DMS114 treated with DMSO at 0.1 percent for 48 hours (cell line): ENCODE measurements around the gene TPM1.

Experiments
- DNase-seq: peaks from one replicate; lab custom pipeline; 2025; ENCODE audit not compliant: unreplicated experiment; lab: John Stamatoyannopoulos, UW

Gene TPM1

DNA sequence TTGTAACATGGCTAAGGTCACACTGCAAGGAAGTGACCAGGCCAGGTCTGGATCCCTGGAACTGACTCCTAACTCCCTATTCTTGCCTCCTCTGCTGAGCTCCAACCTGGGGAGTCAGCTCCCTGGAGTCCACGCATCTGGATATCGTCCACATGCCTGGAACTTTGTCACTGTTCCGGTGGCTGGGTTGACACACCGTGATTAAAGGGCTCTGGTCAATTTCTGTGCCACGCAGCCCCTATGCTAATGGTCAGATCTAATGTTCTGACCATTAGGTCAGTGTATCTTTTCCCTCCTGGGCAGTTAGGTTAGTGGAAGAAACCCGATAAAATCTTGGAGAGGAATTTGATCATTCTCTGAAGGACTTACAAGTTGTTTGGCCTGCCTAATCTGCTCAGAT is 1.6 kb upstream of the TPM1 start:
- no peak for DNase-seq

DNA sequence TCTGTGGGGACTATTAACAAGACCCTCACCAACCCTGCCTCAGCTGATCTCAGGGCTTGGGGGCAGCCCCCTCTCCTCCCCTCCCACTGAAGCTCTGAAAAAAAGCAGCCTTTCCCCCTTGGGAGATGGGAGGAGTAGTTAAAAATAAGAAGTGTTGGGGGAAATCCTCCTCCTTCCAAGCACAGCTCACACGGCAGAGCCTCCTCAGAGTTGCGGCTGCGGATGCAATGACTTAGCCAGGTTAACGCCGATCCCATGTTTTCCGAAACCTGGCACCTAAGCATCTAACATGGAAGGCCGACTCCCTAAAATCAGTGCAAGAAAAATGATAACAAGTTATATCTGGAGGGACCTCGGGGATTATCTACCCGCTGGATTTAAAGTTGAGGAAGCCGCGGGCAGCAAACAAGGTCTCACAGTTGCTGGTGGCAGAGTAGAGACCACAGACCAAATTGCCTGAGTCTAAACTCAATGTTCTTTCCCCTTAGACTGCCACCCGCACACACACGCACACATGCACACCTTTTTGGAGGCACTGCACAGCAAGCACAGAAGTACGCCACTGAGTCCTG is 1.1 kb upstream of the TPM1 start:
- DNase-seq: no peak

DNA sequence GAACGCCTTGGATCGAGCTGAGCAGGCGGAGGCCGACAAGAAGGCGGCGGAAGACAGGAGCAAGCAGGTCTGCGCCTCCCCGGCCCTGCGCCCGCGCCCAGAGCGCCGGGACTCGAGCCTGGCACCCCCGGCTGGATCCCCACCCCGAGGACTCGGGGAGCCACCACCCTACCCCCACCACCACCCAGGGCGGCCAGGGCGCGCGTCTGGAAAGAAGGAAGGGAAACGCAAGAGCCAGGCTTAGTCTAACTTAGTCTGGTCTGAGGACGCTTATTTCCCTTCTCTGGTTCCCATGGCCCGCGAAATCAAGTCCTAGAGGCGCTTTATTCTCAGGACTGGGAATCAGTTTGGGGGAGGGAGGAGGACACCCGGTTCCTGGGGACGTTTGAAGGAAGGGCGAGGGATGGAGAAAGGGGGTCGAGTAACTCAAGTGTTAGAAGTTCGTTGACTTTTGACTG is 359 bp downstream of the TPM1 start:
- no peak for DNase-seq

DNA sequence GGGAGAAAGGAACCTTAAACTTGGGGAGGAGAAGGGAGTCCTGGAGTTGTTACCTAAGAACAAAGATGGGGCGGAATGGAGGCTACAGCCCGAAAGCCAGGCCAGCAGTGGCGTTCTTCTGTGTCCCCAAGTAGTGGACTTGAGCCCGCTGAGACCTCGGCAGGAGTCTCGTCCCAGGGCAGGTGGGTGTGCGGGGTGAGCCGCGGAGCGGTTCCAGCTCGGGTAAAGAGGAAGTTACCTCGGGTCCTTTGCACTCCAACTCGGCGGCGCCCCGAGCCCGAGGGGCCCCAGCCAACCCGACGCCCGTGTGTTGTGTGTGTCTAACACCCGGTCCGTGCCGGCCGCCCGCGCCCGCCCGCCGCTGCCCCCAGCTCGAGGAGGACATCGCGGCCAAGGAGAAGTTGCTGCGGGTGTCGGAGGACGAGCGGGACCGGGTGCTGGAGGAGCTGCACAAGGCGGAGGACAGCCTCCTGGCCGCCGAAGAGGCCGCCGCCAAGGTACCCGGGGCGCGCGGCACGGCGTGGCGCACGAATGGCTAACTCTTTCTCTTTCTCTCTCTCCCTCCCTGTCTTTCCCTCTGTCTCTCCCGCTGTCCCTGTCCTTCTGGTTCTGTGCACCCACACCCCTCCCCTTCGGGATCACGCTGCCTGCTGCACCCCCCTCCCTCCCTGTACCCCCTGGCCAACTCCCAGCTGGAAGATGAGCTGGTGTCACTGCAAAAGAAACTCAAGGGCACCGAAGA is 959 bp downstream of the TPM1 start:
- no peak for DNase-seq

DNA sequence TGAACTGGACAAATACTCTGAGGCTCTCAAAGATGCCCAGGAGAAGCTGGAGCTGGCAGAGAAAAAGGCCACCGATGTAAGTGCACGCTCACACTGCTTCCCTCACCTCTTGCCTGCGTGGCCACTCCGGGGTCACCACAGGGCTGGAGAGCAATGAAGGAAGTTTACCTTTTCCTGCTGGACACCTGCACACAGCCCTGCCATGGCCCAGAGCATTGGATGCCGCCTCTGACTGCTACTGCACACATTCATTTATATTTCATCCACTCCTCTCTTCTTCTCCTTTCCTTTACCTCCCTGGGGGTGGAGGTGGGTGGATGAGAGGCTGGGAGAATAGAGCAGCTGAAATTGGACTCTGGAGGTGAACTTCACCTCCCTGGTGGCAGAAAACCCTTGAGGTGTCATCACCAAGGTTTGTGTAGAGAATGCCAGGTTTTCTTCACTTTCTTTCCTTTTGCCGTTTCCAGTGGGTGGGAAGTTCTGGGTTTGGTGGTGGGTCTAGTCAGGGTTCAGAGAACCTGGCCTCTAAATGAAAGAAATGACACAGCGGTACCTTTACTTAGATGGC is 1.6 kb downstream of the TPM1 start:
- no peak for DNase-seq

DNA sequence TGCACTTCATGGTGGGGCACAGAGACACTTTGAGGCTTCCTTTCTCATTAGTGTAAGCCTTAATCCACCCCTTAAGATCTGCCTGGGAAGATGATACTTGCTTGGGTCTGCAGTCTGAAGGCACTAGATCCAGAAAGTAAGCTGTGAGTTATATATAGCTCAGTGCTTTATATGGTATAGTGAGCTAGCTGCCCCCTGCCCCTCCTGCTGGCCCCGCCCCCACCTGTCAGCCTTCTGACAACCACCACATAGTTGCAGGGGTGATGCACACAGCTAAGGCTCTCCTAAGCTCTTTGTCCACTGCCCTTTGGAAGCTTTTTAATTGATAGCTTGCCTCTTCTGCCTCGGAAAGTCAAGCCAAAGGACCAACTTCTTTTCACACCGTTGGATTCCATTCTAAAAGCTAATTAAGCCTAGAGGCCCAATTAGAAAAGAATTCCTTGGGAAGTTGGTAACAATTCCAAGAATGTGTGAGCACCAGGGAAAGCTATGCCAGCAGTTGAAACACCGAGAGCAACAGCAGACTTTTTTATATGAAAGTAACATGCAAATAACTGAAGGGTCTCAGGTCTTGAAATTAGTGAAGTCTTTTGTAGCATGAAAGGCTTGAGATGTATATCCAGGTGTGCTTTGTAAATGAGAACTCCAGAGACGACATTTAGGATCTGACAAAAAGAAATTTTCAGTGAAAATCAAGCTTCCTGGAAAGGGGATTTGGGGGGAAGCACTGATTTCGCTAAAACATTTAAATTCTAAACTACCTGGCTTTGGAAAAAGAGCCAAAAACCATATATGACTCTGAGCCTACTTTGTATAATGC is 2.3 kb downstream of the TPM1 start:
- no peak for DNase-seq

DNA sequence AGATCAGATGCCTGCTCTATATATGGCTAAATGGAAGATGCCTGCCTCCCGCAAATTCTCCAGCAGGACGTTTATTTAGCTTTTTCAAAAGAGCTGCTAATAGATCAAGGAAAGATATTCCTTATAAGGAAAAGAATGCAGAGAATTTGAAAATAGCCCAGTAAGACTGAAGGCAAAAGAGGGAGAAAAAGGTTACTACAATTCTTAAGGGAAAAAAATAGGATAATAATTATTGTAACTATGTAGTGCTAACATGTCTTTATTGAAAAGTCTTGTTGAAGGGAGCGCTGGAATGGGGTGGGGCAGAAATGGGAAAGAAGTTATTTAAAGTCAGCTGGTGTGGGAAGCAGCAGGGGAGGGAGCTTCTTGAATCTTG is 2.9 kb downstream of the TPM1 start:
- no peak for DNase-seq

DNA sequence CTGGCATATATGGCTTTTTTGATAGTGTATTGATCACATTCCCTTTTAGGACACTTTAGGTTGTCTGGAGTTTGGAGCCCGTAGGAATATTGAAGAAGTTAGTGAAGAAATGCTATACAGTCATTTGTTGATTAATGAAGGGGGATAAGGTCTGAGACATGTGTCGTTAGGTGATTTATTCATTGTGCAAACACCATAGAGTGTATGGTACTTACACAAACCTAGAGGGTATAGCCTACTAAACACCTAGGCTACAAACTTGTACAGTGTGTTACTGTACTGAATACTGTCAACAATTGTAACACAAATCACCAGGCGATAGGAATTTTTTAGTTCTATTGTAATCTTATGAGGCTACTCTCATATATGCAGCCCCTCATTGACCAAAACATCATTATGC is 3.3 kb downstream of the TPM1 start:
- no peak for DNase-seq

DNA sequence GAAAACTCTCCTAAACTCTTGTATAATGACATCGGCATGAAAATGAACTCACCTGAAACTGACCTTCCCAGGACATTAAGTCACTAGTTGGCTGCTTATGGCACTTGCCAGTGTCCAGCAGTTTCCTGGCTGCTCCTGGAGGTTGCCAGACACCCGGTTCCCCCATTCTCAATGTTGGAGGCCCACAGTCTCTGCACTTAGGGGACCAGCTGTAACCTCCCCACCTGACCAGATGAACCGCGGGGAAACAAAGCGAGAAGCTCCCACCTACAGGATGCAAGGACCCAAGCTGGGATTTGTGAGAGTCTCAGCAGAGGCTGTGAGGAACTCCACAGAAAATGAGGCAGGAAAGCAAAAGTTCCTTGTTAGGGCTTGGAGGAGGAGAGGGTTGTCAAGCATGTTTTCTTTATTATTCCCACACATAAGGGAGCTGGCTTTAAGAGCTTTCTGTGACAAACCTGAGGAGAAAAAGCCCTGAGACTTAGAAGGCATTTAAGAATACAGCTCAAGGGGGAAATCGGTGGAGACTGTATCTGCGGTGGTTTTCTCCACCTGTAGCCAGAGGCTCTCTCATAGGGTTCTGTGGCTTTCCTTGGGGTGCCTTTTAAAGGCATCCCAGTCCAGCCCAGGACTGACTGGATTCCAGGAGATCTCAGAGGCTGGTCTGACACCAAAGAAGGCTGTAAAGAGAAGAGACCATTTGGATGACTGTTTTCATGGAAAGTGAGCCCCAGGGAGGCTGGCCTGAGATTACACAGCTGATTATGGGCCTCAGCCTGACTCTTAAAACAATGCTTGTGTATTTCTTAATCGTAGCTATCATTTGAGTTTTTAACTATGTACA is 4.6 kb downstream of the TPM1 start:
- DNase-seq: no peak

DNA sequence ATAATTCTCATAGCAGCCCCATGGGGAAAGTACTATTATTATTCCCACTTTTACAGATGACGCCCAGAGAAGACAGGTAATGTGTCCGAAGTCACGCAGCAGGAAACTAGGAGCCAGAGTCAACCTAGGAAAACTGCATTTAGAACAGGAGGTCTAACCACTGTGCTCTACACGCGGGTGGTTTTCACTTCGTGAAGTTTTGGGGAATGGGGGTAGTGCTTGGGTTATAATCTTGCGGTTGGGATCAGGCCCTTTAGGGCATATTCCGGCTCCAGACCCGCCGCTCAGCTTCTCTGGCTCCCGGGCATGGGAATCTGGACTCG is 5.2 kb downstream of the TPM1 start:
- DNase-seq: no peak

DNA sequence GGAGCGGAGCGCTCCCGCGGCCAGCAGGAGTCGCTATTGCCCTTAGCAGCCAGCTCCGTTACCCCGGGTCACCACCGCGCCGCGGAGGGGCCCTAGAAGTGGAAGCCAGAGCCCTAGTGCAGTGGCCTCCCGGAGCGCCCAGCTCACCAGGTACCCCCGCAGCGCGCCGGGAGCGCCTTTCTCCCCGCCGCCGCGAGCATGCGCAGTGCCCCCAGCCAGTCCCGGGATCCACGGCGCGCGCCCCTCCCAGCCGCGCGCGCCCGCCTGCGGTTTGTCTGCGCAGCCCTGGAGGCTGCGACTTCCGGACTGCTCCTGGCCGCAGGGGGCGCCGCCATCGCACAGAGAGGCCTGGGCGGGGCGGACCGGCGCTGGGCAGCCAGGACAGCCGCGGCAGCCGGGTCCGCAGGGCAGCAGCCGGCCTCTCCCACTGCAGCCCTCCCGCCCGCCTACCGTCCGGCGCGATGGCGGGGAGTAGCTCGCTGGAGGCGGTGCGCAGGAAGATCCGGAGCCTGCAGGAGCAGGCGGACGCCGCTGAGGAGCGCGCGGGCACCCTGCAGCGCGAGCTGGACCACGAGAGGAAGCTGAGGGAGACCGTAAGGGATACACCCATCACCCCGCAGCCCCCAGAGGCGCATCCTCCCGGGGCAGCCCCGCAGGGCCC is 5.7 kb downstream of the TPM1 start:
- DNase-seq: peak; percentile 72

DNA sequence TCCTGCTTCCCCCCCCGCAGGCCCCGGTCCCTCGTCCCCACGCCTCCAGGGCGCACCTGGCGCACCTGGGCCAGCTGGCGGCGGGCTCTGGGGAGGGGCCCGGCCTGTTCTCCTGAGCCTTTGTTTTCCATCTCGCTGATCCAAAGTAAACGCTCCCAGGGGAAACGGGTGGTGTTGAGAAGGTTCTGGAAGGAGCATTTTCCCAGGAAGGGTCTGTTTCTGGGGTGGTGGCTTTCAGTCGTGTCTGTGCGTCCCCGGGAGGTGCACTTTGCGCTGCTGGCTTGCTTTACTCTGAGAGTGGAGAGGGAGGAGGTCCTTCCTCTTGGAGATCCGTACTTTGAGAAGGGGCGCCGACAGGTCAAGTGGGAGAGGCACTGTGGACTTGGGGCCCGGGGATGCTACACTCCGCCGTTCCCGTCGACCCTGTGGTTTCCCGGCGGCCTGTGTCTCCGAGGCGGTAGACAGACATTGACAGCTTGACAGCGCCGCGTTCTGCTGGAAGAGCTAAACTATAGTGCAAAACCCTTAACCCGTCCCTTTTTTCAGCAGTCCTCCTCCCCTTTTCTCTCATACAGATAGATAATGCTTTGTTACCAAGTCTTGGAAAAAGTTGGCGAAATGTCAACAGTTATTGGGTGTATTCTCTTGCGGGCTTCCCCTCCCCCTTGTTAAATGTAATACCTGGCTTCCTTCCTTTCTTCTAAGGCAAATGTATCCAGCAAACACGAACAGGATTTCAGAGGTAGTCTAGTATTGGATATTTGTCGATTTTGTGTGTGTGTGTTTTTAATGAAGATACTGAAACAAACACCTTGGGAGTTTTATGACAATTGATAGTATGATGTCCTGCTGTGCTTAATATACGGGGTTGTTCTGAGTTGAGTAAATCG is 6.5 kb downstream of the TPM1 start:
- DNase-seq: peak; percentile 21

DNA sequence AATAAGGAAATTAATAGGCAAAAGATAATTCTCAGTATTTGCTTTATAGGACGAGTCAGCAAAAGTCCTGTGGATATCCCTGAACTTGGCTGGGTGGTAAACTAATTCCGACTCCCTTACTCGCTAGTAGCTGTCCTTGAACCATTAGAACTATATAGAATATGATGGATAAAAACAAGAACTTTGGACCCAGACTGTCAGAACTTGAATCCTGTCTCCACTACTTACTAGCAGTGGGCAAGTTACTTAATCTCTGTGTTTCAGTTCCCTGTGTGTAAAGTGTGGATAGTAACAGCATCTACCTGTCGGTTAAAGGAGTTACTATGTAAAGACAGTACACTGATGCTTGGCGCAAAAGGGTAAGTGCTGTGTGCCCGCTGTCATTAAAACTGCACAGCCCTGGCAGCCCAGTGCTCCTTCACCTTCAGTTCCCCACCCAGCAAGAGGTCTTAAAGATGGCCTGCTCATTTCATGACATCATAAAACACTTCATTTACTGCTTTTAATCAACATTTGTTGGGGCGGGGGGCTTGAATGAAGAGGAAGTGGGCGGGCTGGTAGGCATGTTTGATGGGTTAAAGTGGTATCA is 7.3 kb downstream of the TPM1 start:
- no peak for DNase-seq

DNA sequence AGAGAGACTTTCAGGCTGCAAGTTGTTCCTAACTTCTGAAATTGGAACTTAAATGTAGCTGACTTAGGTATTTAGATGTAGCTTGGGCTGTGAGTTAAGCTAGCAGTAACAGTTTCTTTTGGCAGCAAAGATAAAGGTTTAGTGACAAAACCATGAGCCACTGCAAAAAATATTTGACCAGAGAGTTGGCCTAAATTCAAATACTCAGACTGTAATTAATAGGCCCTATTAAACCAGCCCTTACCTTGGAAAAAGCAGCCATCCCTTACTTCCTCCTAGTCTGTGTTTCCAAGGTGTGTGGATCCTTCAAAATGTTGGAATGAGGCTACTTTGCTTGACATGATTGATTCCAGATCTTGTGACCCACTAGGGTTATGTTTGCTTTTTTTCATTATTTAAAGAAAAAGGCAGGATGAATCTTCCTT is 8.2 kb downstream of the TPM1 start:
- DNase-seq: no peak

DNA sequence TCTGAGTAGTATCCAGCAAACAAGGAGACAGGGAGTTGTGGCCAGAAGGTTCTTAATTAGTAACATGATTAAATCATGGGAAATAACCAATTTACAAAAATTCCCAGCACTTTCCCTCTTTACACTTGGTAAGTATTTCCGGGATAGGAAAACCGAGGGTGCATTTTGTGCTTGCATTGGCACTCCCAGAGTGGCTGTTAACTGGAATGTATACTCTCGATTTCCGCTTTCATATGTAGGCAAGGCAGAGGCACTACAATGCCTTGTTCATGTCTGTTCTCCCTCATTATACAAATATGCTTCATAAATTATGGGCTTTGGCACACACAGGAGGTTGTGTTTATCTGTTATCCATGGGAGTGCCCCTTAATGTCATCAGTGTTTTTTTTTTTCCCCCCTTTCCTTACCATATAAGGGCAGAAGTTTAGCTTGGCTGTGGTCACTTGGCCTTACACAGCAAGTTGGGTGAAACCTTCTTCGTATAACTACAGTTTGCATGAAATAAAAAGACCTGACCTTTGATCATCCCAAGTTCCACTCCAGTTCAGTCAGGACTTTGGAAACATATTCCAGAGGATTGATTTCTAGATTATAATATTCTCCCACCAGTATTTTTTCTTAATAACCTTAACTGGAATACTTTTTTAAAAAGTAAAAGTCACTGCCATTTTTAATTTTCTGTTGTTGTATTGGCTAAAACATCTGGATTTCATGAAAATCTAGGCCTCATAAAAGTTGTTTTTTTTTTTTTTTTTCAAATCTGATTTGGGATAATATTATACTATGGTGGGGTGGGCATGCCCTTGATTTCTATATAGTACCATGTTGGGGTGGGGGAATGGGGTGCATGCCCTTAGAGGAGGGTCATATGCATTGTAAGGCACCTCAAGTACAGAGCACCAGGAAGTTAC is 8.9 kb downstream of the TPM1 start:
- DNase-seq: no peak

DNA sequence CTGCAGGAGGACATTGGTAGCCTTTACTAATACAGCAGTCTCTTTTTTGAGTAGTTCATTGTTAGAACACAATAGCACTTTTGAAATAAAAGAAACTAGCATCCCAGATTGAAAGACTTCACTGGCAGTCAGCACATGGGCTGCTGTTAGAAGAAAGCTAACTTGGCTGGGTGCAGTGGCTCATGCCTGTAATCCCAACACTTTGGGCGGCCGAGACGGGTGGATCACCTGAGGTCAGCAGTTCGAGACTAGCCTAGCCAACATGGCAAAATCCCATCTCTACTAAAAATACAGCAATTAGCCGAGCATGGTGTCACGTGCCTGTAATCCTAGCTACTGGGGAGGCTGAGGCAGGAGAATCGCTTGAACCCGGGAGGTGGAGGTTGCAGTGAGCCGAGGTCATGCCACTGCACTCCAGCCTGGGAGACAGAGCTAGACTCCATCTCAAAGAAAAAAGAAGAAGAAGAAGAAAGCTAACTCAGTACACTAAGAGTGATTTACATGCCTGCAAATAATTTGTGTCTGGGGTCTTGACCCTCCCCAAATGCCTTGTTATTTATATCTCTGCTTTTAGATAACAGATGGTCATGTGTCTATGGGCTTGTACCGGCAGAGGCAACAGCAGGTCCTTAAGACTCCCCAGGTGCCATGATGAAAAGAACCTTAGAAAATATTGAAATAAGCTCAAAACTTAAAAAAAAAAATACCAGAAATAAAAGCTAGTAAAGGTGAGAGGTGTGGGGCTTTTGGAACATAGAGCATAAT is 9.7 kb downstream of the TPM1 start:
- no peak for DNase-seq

DNA sequence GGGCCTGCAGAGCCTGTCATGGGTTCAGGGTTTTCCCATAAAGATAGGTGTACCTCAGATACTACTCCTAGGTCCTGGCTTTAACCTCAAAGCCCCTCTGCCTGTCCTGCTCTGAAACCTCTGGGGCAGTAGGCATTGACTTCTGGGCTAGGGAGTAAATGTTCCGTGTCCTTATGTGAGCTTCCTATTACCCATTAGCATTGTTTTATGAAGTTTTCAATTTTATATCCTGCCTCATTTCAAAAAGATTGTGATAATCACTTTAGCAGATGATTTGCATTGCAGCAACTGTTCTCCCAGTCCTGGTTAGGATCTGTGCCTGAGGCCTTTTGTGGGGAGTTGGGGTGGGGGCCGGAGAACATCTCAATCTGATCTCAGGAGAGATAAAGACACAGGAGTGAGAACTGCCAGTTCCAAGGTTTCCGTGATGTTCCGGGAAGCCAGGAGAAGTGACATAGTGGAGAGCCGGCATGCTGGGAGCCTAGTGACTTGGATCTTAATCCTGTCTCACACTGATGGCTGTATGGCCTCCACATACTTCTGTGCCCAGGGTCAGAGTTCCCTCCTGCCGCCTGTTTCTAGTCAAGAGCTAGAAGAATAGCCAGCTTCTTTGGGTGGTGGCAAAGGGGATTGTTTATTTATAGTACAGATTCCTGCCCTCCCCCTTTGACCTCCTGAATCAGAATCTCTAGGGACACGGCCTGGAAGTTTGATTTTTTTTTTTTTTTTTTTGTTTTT is 10.6 kb downstream of the TPM1 start:
- no peak for DNase-seq
